GM10248 (cell line): Measurements from ENCODE around the gene STX11.
"Not testable (repeated sequence)": the region's sequence is repeated elsewhere in the genome, so short reads cannot be mapped to it uniquely, and the experiment has no call there.

ENCODE experiments used
- CTCF ChIA-PET: fragments of 300-600 bp; sonication (Branson Sonifier 250); formaldehyde crosslinking; extraction: SDS; loops from one replicate; lab custom pipeline; 2021; ENCODE audit warnings: antibody characterized with exemption; lab: Yijun Ruan, JAX
- POLR2A ChIA-PET: fragments of 350-650 bp; sonication (Branson Sonifier 250); formaldehyde crosslinking; extraction: SDS; loops from one replicate; lab custom pipeline; 2020; ENCODE audit warnings: antibody characterized with exemption; lab: Yijun Ruan, JAX
- DNase-seq: peaks from one replicate; pipeline ENCODE4 v3.0.0; 2012; ENCODE audit errors: extremely low spot score
- TF ChIP-seq, protein P1 (sequence below): IDR thresholded peaks from 2 replicates; pipeline ENCODE4 v1.5.1; 2012; ENCODE audit warnings: mild to moderate bottlenecking, low read depth; ENCODE audit errors: extremely low read depth, missing control alignments, control extremely low read depth

The STX11 gene

DNA sequence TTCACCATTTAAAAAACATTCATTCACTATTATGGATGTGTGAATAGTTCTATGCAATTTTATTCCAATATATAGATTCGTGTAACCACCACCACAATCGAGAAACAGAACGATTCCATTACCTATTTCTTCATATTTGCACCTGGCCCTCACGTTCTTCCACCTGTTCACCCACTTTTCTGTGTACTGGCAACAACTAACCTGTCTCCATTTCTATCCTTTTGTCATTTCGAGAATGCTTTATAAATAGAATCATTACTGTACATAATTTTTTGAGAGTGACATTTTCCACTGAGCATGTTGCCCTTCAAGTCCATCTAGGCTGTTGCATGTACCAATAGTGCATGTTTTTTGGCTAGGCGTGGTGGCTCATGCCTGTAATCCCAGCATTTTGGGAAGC lies 23.2 kb upstream of the STX11 start:
- ChIA-PET POLR2A (no interaction called here), CTCF (interaction anchor here (1.0 to 1.6 kb wide), 8 partner anchors 11 to 614 kb away, joined by 3 to 4 read pairs (median 3); no protein-coding TSS in a partner anchor)
- DNase-seq, result no peak
- TF ChIP-seq, protein P1, sequence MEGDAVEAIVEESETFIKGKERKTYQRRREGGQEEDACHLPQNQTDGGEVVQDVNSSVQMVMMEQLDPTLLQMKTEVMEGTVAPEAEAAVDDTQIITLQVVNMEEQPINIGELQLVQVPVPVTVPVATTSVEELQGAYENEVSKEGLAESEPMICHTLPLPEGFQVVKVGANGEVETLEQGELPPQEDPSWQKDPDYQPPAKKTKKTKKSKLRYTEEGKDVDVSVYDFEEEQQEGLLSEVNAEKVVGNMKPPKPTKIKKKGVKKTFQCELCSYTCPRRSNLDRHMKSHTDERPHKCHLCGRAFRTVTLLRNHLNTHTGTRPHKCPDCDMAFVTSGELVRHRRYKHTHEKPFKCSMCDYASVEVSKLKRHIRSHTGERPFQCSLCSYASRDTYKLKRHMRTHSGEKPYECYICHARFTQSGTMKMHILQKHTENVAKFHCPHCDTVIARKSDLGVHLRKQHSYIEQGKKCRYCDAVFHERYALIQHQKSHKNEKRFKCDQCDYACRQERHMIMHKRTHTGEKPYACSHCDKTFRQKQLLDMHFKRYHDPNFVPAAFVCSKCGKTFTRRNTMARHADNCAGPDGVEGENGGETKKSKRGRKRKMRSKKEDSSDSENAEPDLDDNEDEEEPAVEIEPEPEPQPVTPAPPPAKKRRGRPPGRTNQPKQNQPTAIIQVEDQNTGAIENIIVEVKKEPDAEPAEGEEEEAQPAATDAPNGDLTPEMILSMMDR, result no peak

DNA sequence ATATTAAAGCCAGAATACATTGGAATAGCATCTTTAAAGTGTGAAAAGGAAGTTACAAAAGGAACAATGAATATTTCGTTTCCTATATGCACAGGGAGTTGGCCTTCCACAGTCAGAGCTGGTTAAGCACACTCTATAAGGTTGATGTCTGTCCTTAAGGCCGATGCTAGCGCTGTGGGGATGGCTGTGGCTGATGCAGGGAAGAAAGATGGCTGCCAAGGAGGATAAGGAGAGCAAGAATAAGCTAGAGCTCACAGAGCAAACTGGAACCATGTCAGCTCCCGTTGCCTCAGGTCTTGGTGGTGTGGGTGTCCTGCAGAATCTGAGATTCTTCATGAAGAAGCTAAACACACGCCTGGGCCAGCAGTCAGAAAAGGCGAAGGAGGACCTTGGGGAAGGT lies 20.8 kb upstream of the STX11 start:
- ChIA-PET POLR2A (no interaction called here), CTCF (interaction anchor here (0.8 to 1.7 kb wide), 10 partner anchors 10 to 90 kb away, joined by 3 to 5 read pairs (median 4); no protein-coding TSS in a partner anchor)
- TF ChIP-seq, protein P1, result no peak
- DNase-seq, result no peak

DNA sequence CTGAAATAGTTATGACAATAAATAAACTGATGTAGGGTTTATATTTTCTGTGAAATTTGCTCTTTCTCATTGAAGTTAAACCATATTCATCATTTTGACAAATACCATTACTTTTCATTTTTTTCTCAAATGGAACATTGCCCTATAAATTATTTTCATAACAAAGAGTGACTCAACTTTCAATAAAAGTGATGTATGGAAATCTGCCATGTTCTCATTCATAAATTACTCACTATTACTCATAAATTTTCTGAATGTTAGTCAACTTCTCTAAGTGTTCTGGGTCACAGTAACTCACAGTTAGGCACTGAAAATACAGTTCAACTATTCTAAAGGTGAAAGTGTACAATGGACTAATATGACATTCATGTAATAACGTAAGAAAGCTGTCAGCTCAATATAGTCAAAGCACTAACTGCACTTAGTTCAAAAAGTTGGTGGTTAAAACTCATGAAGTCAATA lies 19.0 kb upstream of the STX11 start:
- ChIA-PET POLR2A (no interaction called here), CTCF (interaction anchor here (0.7 to 1.3 kb wide), 3 partner anchors 11 to 87 kb away, joined by 3 to 4 read pairs (median 3); no protein-coding TSS in a partner anchor)
- TF ChIP-seq, protein P1, result no peak
- DNase-seq, result no peak

DNA sequence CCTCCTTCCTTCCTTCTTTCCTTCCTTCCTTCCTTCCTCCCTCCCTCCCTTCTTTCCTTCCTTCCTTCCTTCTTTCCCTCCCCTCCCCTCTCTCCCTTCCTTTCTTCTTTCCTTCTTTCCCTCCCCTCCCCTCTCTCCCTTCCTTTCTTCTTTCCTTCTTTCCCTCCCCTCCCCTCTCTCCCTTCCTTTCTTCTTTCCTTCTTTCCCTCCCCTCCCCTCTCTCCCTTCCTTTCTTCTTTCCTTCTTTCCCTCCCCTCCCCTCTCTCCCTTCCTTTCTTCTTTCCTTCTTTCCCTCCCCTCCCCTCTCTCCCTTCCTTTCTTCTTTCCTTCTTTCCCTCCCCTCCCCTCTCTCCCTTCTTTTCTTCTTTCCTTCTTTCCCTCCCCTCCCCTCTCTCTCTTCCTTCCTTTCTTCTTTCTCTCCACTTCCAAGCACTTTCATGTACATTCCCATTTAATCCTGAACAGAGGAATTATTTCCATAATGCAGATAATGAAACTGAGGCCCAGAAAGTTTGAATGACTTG lies 18.1 kb upstream of the STX11 start:
- CTCF ChIA-PET, result interaction anchor here (1.3 kb wide), 1 partner anchor 12 kb away, joined by 3 read pairs; no protein-coding TSS in a partner anchor
- DNase-seq, POLR2A ChIA-PET: not testable (repeated sequence)

DNA sequence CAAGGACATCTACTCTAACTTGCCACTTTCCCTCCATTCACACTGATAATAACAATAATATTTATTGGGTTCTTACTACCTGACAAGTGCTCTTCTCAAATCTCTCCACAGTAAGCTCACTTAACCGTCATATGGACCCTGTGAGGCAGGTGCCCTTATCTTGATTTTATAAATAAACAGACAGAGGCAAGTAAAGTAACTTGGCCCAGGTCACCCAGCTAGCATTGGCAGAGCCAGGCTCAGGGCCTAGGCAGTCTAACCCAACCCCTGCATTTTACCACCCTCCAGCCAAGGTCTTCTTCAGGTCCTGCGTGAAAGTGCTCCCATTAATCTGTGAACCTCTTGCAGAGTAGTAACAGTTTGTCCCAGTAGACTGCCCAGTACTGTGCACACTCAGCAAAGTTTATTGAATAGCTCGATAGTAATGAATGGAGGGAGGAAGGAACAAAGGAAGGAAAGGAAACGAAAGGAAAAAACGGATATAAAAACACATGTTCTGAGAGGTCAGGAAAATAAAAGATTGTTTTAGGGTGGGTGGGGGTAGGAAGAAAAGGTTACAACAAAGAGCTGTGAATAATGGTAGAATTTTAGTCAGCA lies 17.0 kb upstream of the STX11 start:
- TF ChIP-seq, protein P1, result no peak
- POLR2A ChIA-PET, result no interaction called here
- no peak for DNase-seq
- CTCF ChIA-PET, result interaction anchor here (1.6 kb wide), 1 partner anchor 22 kb away, joined by 3 read pairs; no protein-coding TSS in a partner anchor

DNA sequence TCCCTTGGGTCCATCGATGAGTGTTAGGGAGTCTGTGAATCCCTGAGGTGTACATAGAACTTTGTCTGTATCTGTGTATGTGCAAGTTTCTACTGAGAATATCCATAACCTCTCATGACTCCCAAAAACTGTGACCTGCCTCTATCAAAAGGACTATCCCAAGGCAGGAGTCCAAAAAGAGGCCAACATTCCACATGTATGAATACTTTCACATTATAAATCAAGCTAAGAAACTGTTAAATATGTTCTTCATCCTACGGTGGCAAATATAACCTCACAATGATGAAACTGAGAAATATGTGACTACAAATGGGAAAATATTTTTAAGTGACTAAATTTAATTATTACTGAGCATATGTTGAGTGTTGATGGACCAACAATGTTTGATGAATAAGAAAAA lies 16.1 kb upstream of the STX11 start:
- CTCF ChIA-PET, result interaction anchor here (1.4 to 1.6 kb wide), 2 partner anchors 9 to 21 kb away, joined by 3 read pairs; no protein-coding TSS in a partner anchor
- DNase-seq, result no peak
- POLR2A ChIA-PET, result no interaction called here
- TF ChIP-seq, protein P1, result no peak

DNA sequence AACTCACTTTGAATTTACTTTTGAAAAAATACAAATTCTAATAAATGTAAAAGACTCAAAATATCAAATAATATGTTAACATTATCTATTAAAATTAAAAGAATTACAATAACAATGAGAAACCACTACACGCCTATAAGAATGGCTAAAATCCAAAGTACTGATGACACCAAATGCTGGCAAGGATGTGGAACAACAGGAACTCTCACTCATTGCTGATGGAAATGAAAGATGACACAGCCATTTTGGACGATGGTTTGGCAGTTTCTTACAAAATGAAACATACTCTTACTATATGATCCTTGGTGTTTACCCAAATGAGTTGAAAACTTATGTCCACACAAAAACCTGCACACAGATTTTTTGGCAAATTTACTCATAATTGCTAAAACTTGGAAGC lies 15.6 kb upstream of the STX11 start:
- no peak for DNase-seq
- POLR2A ChIA-PET, result no interaction called here
- TF ChIP-seq, protein P1, result no peak
- CTCF ChIA-PET, result interaction anchor here (1.4 kb wide), 1 partner anchor 8 kb away, joined by 3 read pairs; no protein-coding TSS in a partner anchor
